GM19468 (cell line): ENCODE results near the gene MYO1F.
"Not testable (repeated sequence)": the region's sequence is repeated elsewhere in the genome, so short reads cannot be mapped to it uniquely, and the experiment has no call there.

Experiments
- ATAC-seq: cut with Tn5 transposase; IDR thresholded peaks from one replicate; pipeline ENCODE4 v1.9.1; 2021; ENCODE audit warnings: mild to moderate bottlenecking, moderate library complexity, moderate number of reproducible peaks; ENCODE audit not compliant: unreplicated experiment; ENCODE audit errors: extremely low read depth

The MYO1F gene

DNA sequence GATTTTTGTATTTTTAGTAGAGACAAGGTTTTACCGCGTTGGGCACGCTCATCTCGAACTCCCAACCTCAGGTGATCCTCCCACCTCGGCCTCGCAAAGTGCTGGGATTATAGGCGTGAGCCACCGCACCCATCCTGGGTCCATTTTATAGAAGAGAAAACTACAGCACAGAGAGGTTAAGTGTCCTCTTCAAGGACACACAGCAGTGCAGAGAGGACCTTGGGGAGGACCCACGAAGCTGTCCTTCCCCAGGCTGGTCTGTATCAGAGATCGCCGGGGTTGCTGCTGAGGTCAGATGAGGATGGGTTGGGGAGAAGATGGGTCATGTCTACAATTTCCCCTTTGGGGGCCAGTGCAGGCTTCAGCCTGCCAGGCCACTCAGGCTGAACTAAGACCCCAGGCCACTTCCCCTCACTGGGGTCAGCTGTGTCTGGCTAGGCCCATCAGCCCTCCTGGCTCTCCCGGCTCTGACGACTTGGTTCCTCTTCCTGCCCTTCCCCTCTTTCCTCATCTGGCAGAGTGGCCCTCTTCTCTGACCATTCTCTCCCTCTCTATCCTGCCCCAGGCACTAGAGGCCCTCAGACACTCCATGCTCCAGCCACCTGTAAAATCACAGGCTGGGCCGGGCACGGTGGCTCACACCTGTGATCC is 9.6 kb downstream of the MYO1F start:
- no peak for ATAC-seq

DNA sequence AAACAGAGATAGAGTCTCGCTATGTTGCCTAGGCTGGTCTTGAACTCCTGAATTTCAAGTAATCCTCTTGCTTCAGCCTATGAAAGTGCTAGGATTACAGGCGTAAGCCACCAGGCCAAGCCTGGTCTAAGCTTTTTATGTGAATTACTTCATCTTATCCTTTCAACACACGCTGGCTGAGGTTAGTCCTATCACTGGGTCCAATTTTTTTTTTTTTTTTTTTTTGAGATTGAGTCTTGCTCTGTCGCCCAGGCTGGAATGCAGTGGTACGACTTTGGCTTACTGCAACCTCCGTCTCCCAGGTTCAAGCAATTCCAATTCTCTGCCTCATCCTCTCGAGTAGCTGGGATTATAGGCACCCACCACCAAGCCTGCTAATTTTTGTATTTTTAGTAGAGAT is 10.4 kb downstream of the MYO1F start:
- ATAC-seq, result no peak

DNA sequence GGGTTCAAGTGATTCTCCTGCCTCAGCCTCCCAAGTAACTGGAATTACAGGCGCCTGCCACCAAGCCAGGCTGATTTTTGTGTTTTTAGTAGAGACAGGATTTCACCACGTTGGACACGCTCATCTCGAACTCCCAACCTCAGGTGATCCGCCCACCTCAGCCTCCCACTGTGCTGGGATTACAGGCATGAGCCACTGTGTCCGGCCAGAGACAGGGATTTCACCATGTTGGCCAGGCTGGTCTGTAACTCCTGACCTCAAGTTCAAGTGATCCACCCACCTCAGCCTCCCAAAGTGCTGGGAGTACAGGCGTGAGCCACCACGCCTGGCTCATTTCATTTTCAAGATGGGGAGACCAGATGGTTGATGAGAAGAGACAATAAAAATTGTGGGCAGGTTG is 12.4 kb downstream of the MYO1F start:
- ATAC-seq, result not testable (repeated sequence)

DNA sequence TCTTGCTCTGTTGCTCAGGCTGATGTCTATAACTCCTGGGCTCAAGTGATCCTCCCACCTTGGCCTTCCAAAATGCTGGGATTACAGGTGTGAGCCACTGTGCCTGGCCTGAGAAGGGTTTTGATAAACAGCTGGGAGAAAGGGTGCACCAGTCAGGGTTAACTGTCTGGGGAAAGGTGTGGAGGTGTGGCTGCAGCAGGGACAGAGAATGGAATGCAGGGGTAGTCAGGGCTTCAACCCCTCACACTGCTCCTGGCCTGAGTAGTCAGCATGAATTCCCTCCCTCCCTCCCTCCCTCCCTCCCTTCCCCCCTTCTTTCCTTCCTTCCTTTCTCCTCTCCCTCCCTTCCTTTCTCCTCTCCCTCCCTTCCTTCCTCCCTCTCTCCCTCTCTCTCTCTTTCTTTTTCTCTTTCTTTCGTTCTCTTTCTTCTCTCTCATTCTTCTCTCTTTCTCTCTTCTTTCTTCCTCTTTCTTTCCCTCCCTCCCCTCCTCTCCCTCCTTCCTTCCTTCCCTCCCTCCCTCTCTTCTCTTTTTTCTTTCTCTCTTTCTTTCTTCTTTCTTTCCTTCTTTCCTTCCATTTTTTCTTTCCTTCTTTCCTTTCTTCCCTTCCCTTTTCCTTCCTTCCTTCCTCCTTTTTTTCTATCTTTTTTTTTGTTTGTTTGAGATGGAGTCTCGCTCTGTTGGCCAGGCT is 16.0 kb downstream of the MYO1F start:
- ATAC-seq, result no peak

- ATAC-seq, result no peak
Observed at GRCh38 chr19:8558325-8558724, 18.9 kb downstream of the MYO1F start.

GRCh38 chr19:8557642-8558238 is 19.5 kb downstream of the MYO1F start:
- no peak for ATAC-seq

GRCh38 chr19:8553729-8554128 is 23.5 kb downstream of the MYO1F start:
- not testable (repeated sequence) for ATAC-seq

DNA sequence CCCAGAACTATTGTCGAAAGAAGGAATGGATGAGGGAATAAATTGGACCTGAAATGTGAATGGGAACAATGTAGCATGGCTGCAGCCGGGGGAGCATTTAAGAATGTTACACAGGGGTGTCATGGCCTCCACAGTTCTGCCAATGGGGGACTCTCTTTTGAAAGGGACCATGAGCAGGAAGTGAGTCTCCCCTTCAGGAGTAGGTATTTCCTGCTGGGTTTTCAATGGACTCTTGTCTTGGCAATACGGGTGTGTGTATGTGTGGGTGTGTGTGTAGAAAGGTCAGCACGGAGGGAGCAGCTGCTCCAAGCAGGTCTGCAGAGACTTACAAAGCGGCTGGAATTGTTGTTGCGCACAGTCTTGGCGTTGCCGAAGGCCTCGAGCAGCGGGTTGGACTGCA is 24.4 kb downstream of the MYO1F start:
- ATAC-seq, result no peak

DNA sequence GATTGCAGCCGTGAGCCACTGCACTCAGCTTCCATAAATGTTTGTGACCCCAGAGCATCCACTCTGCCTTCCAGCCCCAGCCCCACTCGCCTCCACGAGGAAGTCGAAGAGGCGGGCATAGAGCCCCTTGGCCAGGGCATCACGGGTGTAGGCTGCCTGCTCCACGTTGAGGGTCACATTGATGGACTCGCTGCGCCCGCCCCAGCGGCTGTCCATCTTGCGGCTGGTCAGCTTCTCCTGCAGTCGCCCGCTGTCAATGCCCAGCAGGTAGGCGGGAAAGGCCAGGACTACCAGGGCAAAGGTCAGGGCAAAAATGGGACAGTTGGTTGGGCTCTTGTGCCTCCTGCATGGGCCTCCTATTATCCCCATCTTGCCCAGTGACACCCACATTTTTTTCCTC is 27.2 kb downstream of the MYO1F start:
- no peak for ATAC-seq

DNA sequence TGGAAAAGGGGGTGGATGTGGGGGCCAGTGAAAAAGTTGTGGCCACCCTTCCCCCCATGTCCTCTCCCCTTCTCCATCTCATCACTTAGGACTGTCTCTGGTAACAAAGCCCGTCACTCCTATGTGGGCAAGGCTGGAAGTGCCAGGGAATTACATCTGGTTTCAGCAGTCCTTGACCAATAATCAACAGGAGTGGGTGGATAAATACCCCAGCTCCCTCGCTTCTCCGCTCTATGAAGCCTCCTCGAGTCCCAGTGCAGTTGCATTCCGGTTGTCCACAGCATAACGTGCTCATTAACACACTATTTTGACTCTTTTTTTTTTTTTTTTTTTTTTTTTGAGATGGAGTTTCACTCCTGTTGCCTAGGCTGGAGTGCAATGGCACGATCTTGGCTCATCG is 31.5 kb downstream of the MYO1F start:
- no peak for ATAC-seq

DNA sequence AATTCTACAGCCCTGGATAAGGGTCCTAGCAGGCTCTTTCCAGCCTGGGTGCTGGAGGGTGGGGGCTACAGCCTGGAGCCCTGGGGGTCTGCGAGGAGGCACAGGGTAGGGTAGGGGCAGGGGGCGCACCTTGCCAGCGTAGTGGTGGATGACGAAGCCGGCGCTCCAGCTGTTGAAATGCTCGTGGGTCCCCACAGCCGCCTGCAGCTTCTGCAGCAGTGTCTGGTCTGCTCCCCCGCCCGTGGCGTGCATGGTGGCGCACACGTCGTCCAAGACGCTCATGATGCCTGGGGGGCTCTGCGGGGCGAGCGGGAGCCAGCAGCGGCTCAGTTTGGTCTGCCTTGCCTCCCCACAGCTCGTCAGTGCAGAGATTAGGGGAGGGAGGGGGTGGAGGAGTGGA is 33.1 kb downstream of the MYO1F start:
- no peak for ATAC-seq

DNA sequence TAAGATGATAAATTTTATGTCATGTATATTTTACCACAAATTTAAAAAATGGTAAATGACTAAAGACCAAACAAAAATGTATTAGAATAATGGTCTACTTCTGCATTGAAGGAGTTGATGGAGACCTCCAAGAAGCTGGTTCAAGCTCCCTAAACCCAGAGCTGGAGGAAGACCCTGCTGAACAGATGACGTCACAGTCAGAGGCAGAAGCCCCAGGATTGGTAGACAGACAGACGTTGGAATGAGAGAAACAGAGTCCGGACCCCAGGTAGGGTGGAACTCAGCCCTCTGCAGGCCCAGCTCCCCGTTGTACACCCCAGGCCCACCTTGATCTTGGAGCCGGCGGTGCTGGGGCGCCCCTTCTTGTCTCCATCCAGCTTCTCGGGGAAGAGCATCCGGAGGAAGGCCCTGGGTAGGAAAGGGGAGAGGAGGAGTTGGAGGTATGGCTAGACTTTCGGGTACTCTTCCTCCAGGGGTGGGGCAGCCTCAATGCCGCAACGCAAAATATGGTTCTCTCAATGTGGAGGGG is 37.6 kb downstream of the MYO1F start:
- ATAC-seq, result no peak

DNA sequence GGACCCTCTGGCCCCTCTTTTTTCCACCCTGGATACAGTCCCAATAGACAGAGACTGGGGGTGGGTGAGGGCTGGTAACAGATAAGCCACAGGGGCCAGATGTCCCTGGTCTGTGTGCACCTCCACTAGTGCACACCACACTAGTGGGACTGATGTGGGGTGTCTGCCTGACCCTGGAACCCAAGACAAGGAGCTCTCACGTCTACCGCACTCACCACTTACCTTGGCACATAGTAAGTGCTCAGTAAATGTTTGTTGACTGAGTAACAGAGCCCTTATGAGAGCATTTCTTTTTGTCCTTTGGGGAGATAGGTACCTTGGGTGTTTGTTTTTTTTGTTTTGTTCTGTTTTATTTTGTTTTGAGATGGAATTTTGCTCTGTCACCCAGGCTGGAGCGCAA is 40.1 kb downstream of the MYO1F start:
- ATAC-seq, result no peak

- ATAC-seq, result no peak
Observed at GRCh38 chr19:8536282-8536681, 41.0 kb downstream of the MYO1F start.

GRCh38 chr19:8532225-8532624 is 45.0 kb downstream of the MYO1F start:
- ATAC-seq, result no peak

- ATAC-seq, result no peak
Observed at GRCh38 chr19:8531470-8531869, 45.8 kb downstream of the MYO1F start.

DNA sequence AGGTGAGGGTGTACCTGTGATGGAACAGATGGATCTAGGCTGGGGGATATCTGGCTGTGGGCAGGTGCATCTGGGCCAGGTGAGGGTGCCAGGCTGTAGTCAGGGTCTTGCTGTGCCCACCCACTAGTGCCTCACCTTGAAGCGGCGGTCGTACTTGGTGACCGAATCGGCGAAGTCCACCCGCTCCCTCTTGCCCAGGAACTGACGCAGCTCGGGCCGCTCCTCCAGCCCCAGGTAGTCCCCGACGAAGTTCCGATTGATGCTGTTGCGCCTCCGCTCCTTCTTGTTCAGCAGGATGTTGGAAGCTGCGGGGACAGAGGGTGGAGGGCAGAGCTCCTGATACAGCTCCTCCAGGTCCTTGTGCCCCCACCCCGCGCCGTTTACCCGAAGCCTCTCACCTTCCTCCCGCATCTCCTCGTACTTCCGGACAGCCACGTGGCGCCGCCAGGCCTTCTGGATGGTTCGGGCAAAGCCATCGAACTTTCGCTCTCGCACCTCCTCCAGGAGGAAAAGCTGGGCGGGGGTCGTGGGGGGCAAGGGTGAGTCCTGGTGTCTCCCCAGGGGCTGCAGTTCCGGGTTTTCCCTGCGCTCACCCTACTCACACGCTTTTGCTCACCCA is 47.1 kb downstream of the MYO1F start:
- no peak for ATAC-seq

DNA sequence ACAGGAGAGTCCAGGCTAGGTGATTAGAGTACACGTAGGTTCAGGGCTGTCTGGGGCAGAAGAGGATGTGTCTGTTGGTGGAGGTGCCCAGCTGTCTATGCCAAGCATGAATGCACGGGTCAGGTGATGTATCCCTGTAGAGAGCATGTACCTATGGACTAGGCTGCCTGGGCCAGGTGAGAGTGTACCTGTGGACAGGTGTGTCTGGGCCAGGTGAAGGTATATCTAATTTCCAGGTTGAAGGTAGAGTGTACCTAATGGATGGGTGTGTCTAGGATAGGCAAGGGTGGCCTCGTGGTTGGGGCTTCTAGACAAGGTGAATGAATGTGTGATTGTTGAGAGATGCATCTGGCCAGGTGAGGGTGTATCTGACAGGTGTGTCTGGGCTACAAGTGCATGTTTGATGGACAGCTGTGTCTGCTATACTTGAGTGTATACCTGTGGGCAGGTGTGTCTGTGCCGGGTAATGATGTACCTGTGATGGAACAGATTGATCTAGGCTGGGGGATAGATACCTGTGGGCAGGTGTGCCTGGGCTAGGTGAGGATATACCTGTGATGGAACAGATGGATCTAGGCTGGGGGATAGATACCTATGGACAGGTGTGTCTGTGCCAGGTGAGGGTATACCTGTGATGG is 47.8 kb downstream of the MYO1F start:
- no peak for ATAC-seq

- no peak for ATAC-seq
Observed at GRCh38 chr19:8528500-8528899, 48.7 kb downstream of the MYO1F start.

GRCh38 chr19:8526345-8527091 is 50.7 kb downstream of the MYO1F start:
- no peak for ATAC-seq
